ENCODE results near the gene SBF1. TPM values are rescaled to one million over a fixed set of nuclear protein-coding genes. Genes with fewer than 3 reads are reported as not detected.

Gene SBF1
- total RNA-seq, 1 experiment from 2014 or later: 48.5 TPM

GRCh38 chr22:50465066-50465930 lies 9.5 kb downstream of the SBF1 start:
- no peak for DNase-seq
- no TSS peak for BruUV-seq (replicated peaks)
- H3K27ac ChIP-seq (ENCODE audit: low read length): no peak overlapping the region
- intact Hi-C loops (cut with micrococcal nuclease): no loop called here
- H3K4me1 ChIP-seq (ENCODE audit: insufficient read depth, low read length): peaks cover 8% of the 10 kb centered on the region
- H3K27me3 ChIP-seq (ENCODE audit: low read length): no peaks in the 10 kb centered on the region
- no peak overlapping the region for H3K9ac ChIP-seq (ENCODE audit: low read length)
- TF ChIP-seq EZH2 (IDR thresholded peaks at IDR 0.05; ENCODE audit: low read length, unreplicated experiment) (no peak), EZH2phosphoT487 (IDR thresholded peaks at IDR 0.05; ENCODE audit: borderline replicate concordance, low read length) (no peak)
- TF ChIP-seq, protein P1, sequence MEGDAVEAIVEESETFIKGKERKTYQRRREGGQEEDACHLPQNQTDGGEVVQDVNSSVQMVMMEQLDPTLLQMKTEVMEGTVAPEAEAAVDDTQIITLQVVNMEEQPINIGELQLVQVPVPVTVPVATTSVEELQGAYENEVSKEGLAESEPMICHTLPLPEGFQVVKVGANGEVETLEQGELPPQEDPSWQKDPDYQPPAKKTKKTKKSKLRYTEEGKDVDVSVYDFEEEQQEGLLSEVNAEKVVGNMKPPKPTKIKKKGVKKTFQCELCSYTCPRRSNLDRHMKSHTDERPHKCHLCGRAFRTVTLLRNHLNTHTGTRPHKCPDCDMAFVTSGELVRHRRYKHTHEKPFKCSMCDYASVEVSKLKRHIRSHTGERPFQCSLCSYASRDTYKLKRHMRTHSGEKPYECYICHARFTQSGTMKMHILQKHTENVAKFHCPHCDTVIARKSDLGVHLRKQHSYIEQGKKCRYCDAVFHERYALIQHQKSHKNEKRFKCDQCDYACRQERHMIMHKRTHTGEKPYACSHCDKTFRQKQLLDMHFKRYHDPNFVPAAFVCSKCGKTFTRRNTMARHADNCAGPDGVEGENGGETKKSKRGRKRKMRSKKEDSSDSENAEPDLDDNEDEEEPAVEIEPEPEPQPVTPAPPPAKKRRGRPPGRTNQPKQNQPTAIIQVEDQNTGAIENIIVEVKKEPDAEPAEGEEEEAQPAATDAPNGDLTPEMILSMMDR (conservative IDR thresholded peaks at IDR 0.05; ENCODE audit: low read depth, low read length): no peak
- no peak for ATAC-seq
- no peak overlapping the region for H3K4me3 ChIP-seq (ENCODE audit: low read length)
- no peaks in the 10 kb centered on the region for H3K9me2 ChIP-seq (replicated peaks; ENCODE audit: low read length)
- POLR2A ChIA-PET (ENCODE audit: unreplicated experiment): no interaction called here
- H3K9me3 ChIP-seq (ENCODE audit: low read length): no peaks in the 10 kb centered on the region
- H3F3A ChIP-seq (ENCODE audit: low read length, unreplicated experiment): no peaks in the 10 kb centered on the region
- H2AFZ ChIP-seq (ENCODE audit: low read length): no peak overlapping the region
- CTCF ChIA-PET: interaction anchor here (0.9 kb wide), 1 partner anchor 33 kb away, joined by 5 read pairs; no protein-coding TSS in a partner anchor
- H3K36me3 ChIP-seq (ENCODE audit: low read depth, low read length): no peaks in the 10 kb centered on the region; the same call in 1 of the 2 replicates
- H3K4me2 ChIP-seq (ENCODE audit: low read length): no peak overlapping the region
- peaks cover 15% of the 10 kb centered on the region for H4K20me1 ChIP-seq (ENCODE audit: low read length)
- peaks cover 18% of the 10 kb centered on the region for H3K79me2 ChIP-seq (ENCODE audit: low read length)

GRCh38 chr22:50464451-50464850 lies 10.4 kb downstream of the SBF1 start:
- ChIA-PET CTCF (no interaction called here), POLR2A (ENCODE audit: unreplicated experiment) (no interaction called here)
- Histone ChIP-seq H3K27me3 (ENCODE audit: low read length) (no peaks in the 10 kb centered on the region), H3K4me1 (ENCODE audit: insufficient read depth, low read length) (no peaks in the 10 kb centered on the region), H3K36me3 (ENCODE audit: low read depth, low read length) (no peaks in the 10 kb centered on the region; the same call in 1 of the 2 replicates), H3F3A (ENCODE audit: low read length, unreplicated experiment) (no peaks in the 10 kb centered on the region), H3K9ac (ENCODE audit: low read length) (no peak overlapping the region), H2AFZ (ENCODE audit: low read length) (no peak overlapping the region), H3K27ac (ENCODE audit: low read length) (no peak overlapping the region), H3K79me2 (ENCODE audit: low read length) (peaks cover 11% of the 10 kb centered on the region), H3K9me2 (replicated peaks; ENCODE audit: low read length) (no peaks in the 10 kb centered on the region), H3K4me2 (ENCODE audit: low read length) (no peak overlapping the region), H3K4me3 (ENCODE audit: low read length) (no peak overlapping the region), H4K20me1 (ENCODE audit: low read length) (peaks cover 9% of the 10 kb centered on the region; the same call in 1 of the 2 replicates), H3K9me3 (ENCODE audit: low read length) (no peaks in the 10 kb centered on the region)
- no peak for ATAC-seq
- TF ChIP-seq, protein P1 (conservative IDR thresholded peaks at IDR 0.05; ENCODE audit: low read depth, low read length): no peak
- TF ChIP-seq EZH2phosphoT487 (IDR thresholded peaks at IDR 0.05; ENCODE audit: borderline replicate concordance, low read length): no peak
- no peak for TF ChIP-seq EZH2 (IDR thresholded peaks at IDR 0.05; ENCODE audit: low read length, unreplicated experiment)
- BruUV-seq (replicated peaks): no TSS peak
- DNase-seq: no peak
- intact Hi-C loops (cut with micrococcal nuclease): no loop called here

Measured in PC-3 (cell line).